T-cell (primary cell): ENCODE measurements around the gene VPS35L. TPM values are rescaled to one million over a fixed set of nuclear protein-coding genes. Genes with fewer than 3 reads are reported as not detected.

ENCODE experiments used
- ATAC-seq, 4 experiments: fragments of 200-7000 bp in 3 of 4; fragments of 150-1000 bp in 1 of 4; cut with Tn5 transposase; replicated peaks in 1 of 4; 1 replicate in 3 of 4; 2 replicates in 1 of 4; pipeline ENCODE4 v1.10.0; 2021; ENCODE audit warnings: moderate library complexity in 3 of 4, mild to moderate bottlenecking in 2 of 4, moderate number of reproducible peaks in 1 of 4
- CTCF ChIA-PET, 2 donors: fragments of 300-600 bp; sonication (Branson Sonifier 250); formaldehyde crosslinking; loops; one replicate each; lab custom pipeline; 2022; ENCODE audit warnings: antibody characterized with exemption in 2 of 2; lab: Charles Lee
- POLR2A ChIA-PET, 2 donors: fragments of 300-600 bp; sonication (Branson Sonifier 250); formaldehyde crosslinking; loops; one replicate each; lab custom pipeline; 2022; ENCODE audit warnings: antibody characterized with exemption in 2 of 2; lab: Charles Lee
- DNase-seq, 35 experiments: peaks; one replicate each; pipeline versions ENCODE4 v3.0.0 to v3.0.0-alpha.2; 2013 to 2023
- H3K27ac ChIP-seq: one replicate; pipeline ENCODE4 v1.5.1; 2013; ENCODE audit warnings: low read length
- H3K27me3 ChIP-seq, 2 experiments: replicated peaks in 1 of 2; 1 replicate in 1 of 2; 2 replicates in 1 of 2; pipeline versions ENCODE4 v1.6.1 to v1.7.0; 2013; ENCODE audit warnings: low read length in 1 of 2, mixed read lengths in 1 of 2; ENCODE audit not compliant: control insufficient read depth in 2 of 2, insufficient read depth in 2 of 2; ENCODE audit errors: extremely low read depth in 1 of 2
- H3K36me3 ChIP-seq, 2 donors: 1 replicate in 1 of 2; 2 replicates in 1 of 2; pipeline versions ENCODE4 v1.6.1 to v1.7.0; 2013; ENCODE audit warnings: low read length in 1 of 2; ENCODE audit not compliant: control insufficient read depth in 2 of 2, insufficient read depth in 1 of 2; ENCODE audit errors: extremely low read depth in 1 of 2
- H3K4me1 ChIP-seq, 2 experiments: 1 replicate in 1 of 2; 2 replicates in 1 of 2; pipeline versions ENCODE4 v1.6.1 to v1.7.0; 2013; ENCODE audit warnings: low read length in 2 of 2, mixed read lengths in 1 of 2; ENCODE audit not compliant: insufficient read depth in 2 of 2, control insufficient read depth in 1 of 2; ENCODE audit errors: extremely low read depth in 1 of 2
- H3K4me3 ChIP-seq, 2 donors: 1 replicate in 1 of 2; 2 replicates in 1 of 2; pipeline versions ENCODE4 v1.5.1 to v1.7.0; 2013; ENCODE audit warnings: mild to moderate bottlenecking in 2 of 2, low read length in 1 of 2, moderate library complexity in 1 of 2; ENCODE audit not compliant: control insufficient read depth in 1 of 2; ENCODE audit errors: extremely low read depth in 1 of 2
- H3K9me3 ChIP-seq: 2 replicates; pipeline ENCODE4 v1.7.0; 2013
- H3K27ac Mint-ChIP-seq, 2 donors: one replicate each; pipeline ENCODE4 v1.8.0; 2020 to 2021; ENCODE audit warnings: mild to moderate bottlenecking in 2 of 2, mixed read lengths in 2 of 2
- H3K27me3 Mint-ChIP-seq, 2 donors: one replicate each; pipeline ENCODE4 v1.8.0; 2021 to 2022; ENCODE audit warnings: mixed read lengths in 2 of 2
- H3K36me3 Mint-ChIP-seq: one replicate; pipeline ENCODE4 v1.8.0; 2021; ENCODE audit warnings: mixed read lengths
- H3K4me1 Mint-ChIP-seq, 3 donors: one replicate each; pipeline ENCODE4 v1.8.0; 2020 to 2022; ENCODE audit warnings: mixed read lengths in 3 of 3, mild to moderate bottlenecking in 1 of 3
- H3K4me3 Mint-ChIP-seq, 3 donors: one replicate each; pipeline ENCODE4 v1.8.0; 2020 to 2022; ENCODE audit warnings: mild to moderate bottlenecking in 3 of 3, mixed read lengths in 3 of 3, moderate library complexity in 3 of 3
- H3K9me3 Mint-ChIP-seq, 3 donors: one replicate each; pipeline ENCODE4 v1.8.0; 2020 to 2022; ENCODE audit warnings: mixed read lengths in 3 of 3
- WGBS: methylation state at CpG from one replicate; pipeline ENCODE4 v1.1.5; 2013; ENCODE audit warnings: missing lambda C conversion rate; ENCODE audit not compliant: insufficient coverage; 5-methylcytosine and 5-hydroxymethylcytosine counted together
- total RNA-seq, 35 experiments: library from RNA in 6 of 35; stranded (reverse) in 6 of 35; fragments of 120-200 nt in 1 of 35; gene quantifications; one replicate each; pipeline versions ENCODE4 v1.2.1 to v1.2.4 and lab custom pipeline; 2013 to 2026

The VPS35L gene
- total RNA-seq, 5 donors from 2014 or later (not counting 1 experiment from before 2014, with no cell fraction given), result 40.2 to 46.9 (median 42.9) TPM

DNA sequence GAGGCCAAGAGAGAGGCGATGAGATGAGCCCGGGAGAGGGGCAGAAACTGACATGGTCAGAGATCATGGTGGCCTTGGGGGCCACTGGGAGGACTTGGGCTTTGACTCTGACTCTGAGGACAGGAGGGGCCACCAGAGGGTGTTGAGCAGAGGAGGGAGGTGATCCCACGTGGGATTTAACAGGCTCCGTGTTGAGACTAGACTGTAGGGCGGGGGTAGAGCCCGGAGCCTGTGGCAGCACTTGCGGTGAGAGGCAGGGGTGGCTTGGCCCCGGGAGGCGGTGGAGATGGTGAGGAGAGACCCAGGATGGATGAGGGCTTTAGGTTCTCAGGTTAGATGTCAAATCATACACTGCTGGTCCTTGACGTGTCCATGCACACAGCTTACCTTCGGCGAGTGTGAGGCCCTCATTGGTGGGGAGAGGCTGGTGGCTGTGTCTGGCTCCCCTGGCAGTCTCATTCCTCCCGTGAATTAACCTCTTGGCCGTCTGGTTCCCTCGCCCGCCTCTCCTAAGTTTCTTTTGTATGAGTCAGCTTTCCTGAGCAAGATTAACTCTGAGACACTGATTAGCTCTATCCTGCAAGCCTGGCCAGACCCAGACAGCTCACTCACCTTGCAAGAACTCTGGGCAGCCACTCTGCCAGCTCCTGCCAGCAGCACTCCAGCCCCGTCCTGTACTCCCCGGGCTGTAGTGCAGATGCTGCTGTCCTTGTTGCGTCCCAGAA is 39.7 kb downstream of the VPS35L start:
- POLR2A ChIA-PET, result interaction anchor here in 1 of 2 donors (0.7 kb wide), 1 partner anchor 27 kb away, joined by 4 read pairs; no protein-coding TSS in a partner anchor
- ATAC-seq, result no peak
- no peak overlapping the region for H3K27ac ChIP-seq

DNA sequence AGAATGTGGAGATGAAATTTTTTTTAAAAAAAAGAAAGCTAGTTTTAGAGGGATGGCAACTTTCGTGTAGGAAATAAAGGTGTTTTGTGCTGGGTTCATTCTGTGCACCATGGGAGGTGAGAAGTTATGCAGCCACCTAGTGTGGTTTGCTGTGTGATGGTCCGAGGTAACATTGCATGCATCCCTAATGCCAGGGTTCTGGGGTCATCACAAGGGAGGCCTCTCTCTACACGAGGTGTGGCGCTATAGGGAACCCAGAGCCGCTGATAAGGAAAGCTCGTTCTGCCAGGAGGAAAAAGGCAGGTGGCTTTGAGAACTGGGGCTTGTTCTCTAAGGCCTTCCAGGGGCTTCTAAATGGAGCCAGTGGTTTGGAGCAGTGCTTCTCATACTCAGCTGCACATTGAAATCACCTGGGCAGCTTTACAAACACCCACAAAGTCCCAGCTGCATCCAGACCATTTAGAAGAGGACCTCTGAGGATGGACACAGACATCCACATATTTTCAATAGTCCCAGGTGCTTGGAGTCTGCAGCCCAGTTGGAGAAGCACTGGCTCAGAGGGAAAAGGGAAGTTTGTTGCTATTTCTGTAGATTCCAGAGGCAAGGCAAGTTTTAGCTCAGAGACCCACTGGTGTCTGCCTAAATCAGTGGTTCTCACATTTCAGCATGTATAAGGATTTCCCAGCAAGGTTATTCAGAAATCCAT is 43.5 kb downstream of the VPS35L start:
- Histone ChIP-seq H3K4me1 (no peaks in the 10 kb centered on the region), H3K27me3 (no peaks in the 10 kb centered on the region), H3K27ac (no peak overlapping the region), H3K36me3 (peaks cover 8 to 29% of the 10 kb centered on the region in 2 donors), H3K4me3 (no peak overlapping the region), H3K9me3 (no peaks in the 10 kb centered on the region)
- CTCF ChIA-PET, result interaction anchor here (0.7 to 5.2 kb wide), 6 partner anchors 15 to 1907 kb away, joined by 3 to 46 read pairs (median 4); no protein-coding TSS in a partner anchor
- DNase-seq, result no peak
- H3K36me3 Mint-ChIP-seq, result peaks cover 29% of the 10 kb centered on the region
- H3K4me1 Mint-ChIP-seq, result no peaks in the 10 kb centered on the region
- H3K9me3 Mint-ChIP-seq, result no peaks in the 10 kb centered on the region
- no peaks in the 10 kb centered on the region for H3K27me3 Mint-ChIP-seq
- 92% methylated on average over 6 of the region's 6 CpGs for WGBS
- H3K27ac Mint-ChIP-seq, result no peak overlapping the region
- ATAC-seq, result no peak
- POLR2A ChIA-PET, result no interaction called here
- no peak overlapping the region for H3K4me3 Mint-ChIP-seq

More for the DNA sequence above, 39.7 kb downstream of the VPS35L start:
- Histone ChIP-seq H3K36me3 (peaks cover 12 to 37% of the 10 kb centered on the region in 2 donors), H3K4me3 (no peak overlapping the region), H3K9me3 (no peaks in the 10 kb centered on the region), H3K4me1 (no peaks in the 10 kb centered on the region), H3K27me3 (no peaks in the 10 kb centered on the region)
- Mint-ChIP-seq H3K4me1 (no peaks in the 10 kb centered on the region), H3K27me3 (no peaks in the 10 kb centered on the region), H3K9me3 (no peaks in the 10 kb centered on the region), H3K4me3 (no peak overlapping the region), H3K36me3 (peaks cover 18% of the 10 kb centered on the region), H3K27ac (no peak overlapping the region)
- CTCF ChIA-PET, result interaction anchor here (0.6 to 1.0 kb wide), 3 partner anchors 9 to 100 kb away, joined by 3 read pairs; no protein-coding TSS in a partner anchor
- DNase-seq, result no peak
- 99% methylated on average over 19 of the region's 19 CpGs for WGBS

DNA sequence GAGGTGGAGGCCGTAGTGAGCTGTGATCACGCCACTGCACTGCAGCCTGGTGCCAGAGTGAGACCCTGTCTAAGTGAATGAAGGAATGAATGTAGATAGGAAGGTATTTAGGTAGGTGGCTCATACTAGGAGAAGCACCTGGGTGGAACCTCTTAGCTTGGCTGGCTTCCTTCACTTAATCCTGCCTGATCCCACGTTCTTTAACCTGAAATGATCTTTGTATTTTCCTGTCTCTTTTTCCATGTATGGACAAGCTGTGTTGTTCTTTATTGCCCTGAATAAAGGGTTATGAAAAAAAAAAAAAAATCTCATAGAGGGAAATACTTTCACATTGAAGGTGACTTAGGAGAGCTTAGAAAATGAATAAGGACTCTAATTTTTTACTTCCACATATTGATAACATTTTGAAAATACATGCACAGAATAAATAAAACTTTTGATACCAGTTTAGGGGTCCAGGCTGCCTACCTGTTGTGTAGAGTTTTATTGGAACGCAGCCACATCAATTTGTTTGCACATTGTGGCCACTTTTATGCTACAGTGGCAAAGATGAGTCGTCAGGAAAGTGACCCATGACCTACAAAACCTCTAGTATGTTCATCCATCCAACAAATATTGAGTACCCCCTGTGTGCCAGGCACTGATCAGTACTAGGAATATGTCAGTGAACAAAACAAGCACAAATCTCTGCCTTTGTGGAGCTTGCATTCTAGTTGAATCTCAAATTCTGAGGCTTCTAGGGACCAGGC is 44.6 kb downstream of the VPS35L start:
- Histone ChIP-seq H3K4me1 (no peaks in the 10 kb centered on the region), H3K4me3 (no peak overlapping the region), H3K9me3 (no peaks in the 10 kb centered on the region), H3K27ac (no peak overlapping the region), H3K27me3 (no peaks in the 10 kb centered on the region), H3K36me3 (peaks cover 8 to 32% of the 10 kb centered on the region in 2 donors)
- no peaks in the 10 kb centered on the region for H3K4me1 Mint-ChIP-seq
- H3K27ac Mint-ChIP-seq, result no peak overlapping the region
- no peaks in the 10 kb centered on the region for H3K9me3 Mint-ChIP-seq
- DNase-seq (no peak), ATAC-seq (no peak)
- WGBS, result 97% methylated on average over 3 of the region's 5 CpGs
- ChIA-PET POLR2A (no interaction called here), CTCF (interaction anchor here (0.5 to 5.2 kb wide), 9 partner anchors 16 to 307 kb away, joined by 3 to 46 read pairs (median 4); no protein-coding TSS in a partner anchor)
- peaks cover 34% of the 10 kb centered on the region for H3K36me3 Mint-ChIP-seq
- H3K4me3 Mint-ChIP-seq, result no peak overlapping the region
- no peaks in the 10 kb centered on the region for H3K27me3 Mint-ChIP-seq

DNA sequence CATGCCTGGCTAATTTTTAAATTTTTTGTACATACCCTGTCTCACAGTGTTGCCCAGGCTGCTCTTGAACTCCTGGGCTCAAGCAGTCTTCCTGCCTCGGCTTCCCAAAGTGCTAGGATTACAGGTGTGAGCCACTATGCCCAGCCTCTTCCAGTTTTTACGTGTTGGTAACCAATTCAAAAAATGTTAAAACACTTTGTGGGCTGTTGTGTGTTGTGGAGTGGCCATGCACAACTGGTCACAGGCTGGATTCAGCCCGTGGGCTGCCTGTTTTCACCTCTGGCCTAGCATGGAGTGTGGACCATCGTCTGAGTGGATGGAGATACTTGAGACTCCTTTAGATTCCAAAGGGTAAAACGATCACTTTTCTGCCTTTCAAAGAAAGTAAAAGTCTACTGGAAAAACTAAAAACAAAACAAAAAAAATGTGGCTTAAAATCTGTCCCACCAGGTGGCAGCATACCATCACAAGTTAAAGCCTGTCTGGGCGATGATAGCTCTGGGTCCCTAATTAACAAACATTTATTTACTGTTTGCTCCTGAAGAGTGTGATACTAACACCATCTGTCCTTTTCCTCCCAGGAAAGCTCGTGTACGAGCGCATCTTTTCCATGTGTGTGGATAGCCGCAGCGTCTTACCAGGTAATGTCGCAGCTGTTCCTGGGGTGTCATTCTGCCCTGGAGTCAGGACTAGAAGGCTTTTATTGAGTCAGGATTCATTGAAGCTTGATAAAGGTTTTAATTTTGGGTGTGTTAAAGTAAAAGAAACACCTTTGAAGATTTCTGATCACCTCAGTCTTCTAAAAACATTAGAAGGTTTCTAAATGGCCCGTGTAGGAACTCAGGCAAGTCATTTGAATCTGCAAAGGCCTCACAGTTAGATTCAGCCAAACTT is 45.8 kb downstream of the VPS35L start:
- no peak for ATAC-seq
- Mint-ChIP-seq H3K27me3 (no peaks in the 10 kb centered on the region), H3K36me3 (peaks cover 46% of the 10 kb centered on the region), H3K4me3 (no peak overlapping the region), H3K9me3 (peaks cover 0 to 10% (median 3%) of the 10 kb centered on the region in 3 donors), H3K27ac (peak overlapping the region in 1 of 2 donors; percentile 11), H3K4me1 (no peaks in the 10 kb centered on the region)
- no peak overlapping the region for H3K4me3 ChIP-seq
- H3K4me1 ChIP-seq, result no peaks in the 10 kb centered on the region
- H3K36me3 ChIP-seq, result peaks cover 3 to 37% of the 10 kb centered on the region in 2 donors
- POLR2A ChIA-PET, result no interaction called here
- WGBS, result 77% methylated on average over 10 of the region's 13 CpGs
- H3K27ac ChIP-seq, result no peak overlapping the region
- no peaks in the 10 kb centered on the region for H3K27me3 ChIP-seq
- no peaks in the 10 kb centered on the region for H3K9me3 ChIP-seq
- CTCF ChIA-PET, result interaction anchor here (0.6 to 5.2 kb wide), 14 partner anchors 9 to 296 kb away, joined by 3 to 46 read pairs (median 4); partner anchors contain the start of genes GPRC5B (in 1 of the 2) and VPS35L (in 1 of the 2)
- peak in 24 of 35 experiments; percentile 1 to 69 (median 18) for DNase-seq

DNA sequence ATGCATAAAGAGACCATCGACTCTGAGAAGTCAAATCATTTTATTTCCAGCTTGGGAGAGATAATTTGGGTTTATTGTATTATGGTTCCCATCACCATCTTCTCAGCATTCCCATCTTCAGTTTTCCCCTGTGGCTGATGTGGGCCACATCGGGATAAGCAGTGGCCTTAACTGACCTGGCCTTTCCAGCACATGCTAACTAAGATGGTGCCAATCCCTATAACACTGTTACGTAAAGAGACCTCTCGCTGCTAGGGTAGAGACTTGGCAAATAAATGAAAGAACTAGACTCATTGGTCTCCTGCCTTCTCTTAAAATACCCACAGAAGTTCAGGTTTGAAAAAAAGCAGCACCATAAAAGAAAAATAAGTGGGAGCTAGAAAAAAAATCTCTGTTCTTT is 49.4 kb downstream of the VPS35L start:
- H3K36me3 Mint-ChIP-seq, result peaks cover 77% of the 10 kb centered on the region
- POLR2A ChIA-PET, result interaction anchor here in 1 of 2 donors (0.6 kb wide), 1 partner anchor 88 kb away, joined by 3 read pairs; no protein-coding TSS in a partner anchor
- Histone ChIP-seq H3K4me3 (no peak overlapping the region), H3K36me3 (peaks cover 0 to 48% of the 10 kb centered on the region in 2 donors), H3K27ac (no peak overlapping the region), H3K9me3 (no peaks in the 10 kb centered on the region), H3K27me3 (no peaks in the 10 kb centered on the region), H3K4me1 (no peaks in the 10 kb centered on the region)
- peaks cover 0 to 11% (median 3%) of the 10 kb centered on the region in 3 donors for H3K9me3 Mint-ChIP-seq
- no CpG with 5 or more reads among the region's 4 CpGs for WGBS
- H3K27me3 Mint-ChIP-seq, result no peaks in the 10 kb centered on the region
- no peak overlapping the region for H3K4me3 Mint-ChIP-seq
- H3K27ac Mint-ChIP-seq, result no peak overlapping the region
- no peak for ATAC-seq
- no peak for DNase-seq
- no peaks in the 10 kb centered on the region for H3K4me1 Mint-ChIP-seq
- CTCF ChIA-PET, result interaction anchor here in 1 of 2 donors (0.9 to 1.6 kb wide), 4 partner anchors 9 to 284 kb away, joined by 3 to 4 read pairs (median 3); no protein-coding TSS in a partner anchor
